Fibroblast of lung (primary cell): ENCODE measurements around the gene RMND5B. TPM values are rescaled to one million over a fixed set of nuclear protein-coding genes. Genes with fewer than 3 reads are reported as not detected.

Source experiments
- DNase-seq, 2 donors: peaks; one replicate each; pipeline versions ENCODE4 v3.0.0 to v3.0.0-alpha.2; 2010; ENCODE audit warnings: low read depth in 2 of 2
- H2AFZ ChIP-seq: 2 replicates; pipeline ENCODE4 v1.5.1; 2012; ENCODE audit warnings: low read length, control low read depth, inconsistent platforms
- H3K27ac ChIP-seq: 2 replicates; pipeline ENCODE4 v1.5.1; 2011; ENCODE audit warnings: low read length, control low read depth; ENCODE audit not compliant: insufficient read depth
- H3K27me3 ChIP-seq: 2 replicates; pipeline ENCODE4 v1.5.1; 2011; ENCODE audit warnings: mild to moderate bottlenecking, low read length; ENCODE audit not compliant: control insufficient read depth, insufficient read depth
- H3K36me3 ChIP-seq: 2 replicates; pipeline ENCODE4 v1.5.1; 2011; ENCODE audit warnings: low read length; ENCODE audit not compliant: control insufficient read depth, insufficient read depth
- H3K4me1 ChIP-seq: 2 replicates; pipeline ENCODE4 v1.5.1; 2011; ENCODE audit warnings: low read length; ENCODE audit not compliant: control insufficient read depth, insufficient read depth; ENCODE audit errors: extremely low read depth
- H3K4me2 ChIP-seq: 2 replicates; pipeline ENCODE4 v1.5.1; 2011; ENCODE audit warnings: low read length, control low read depth; ENCODE audit not compliant: insufficient read depth; ENCODE audit errors: extremely low read depth
- H3K4me3 ChIP-seq, 4 experiments: fragments of 200-600 bp in 1 of 4; sonication (generic) in 1 of 4; replicated peaks in 1 of 4; 2 replicates each; pipeline ENCODE4 v1.5.1; 2011 to 2016; ENCODE audit warnings: low read length in 4 of 4, low read depth in 3 of 4, mild to moderate bottlenecking in 3 of 4, control low read depth in 2 of 4, inconsistent platforms in 1 of 4, mixed read lengths in 1 of 4; ENCODE audit not compliant: insufficient read depth in 1 of 4; ENCODE audit errors: control extremely low read depth in 1 of 4
- H3K79me2 ChIP-seq: 2 replicates; pipeline ENCODE4 v1.5.1; 2012; ENCODE audit warnings: mild to moderate bottlenecking, low read length, inconsistent platforms; ENCODE audit not compliant: control insufficient read depth, insufficient read depth
- H3K9ac ChIP-seq: 2 replicates; pipeline ENCODE4 v1.5.1; 2011; ENCODE audit warnings: mild to moderate bottlenecking, low read length, control low read depth; ENCODE audit not compliant: insufficient read depth
- H3K9me3 ChIP-seq: 2 replicates; pipeline ENCODE4 v1.5.1; 2012; ENCODE audit warnings: low read depth, low read length; ENCODE audit not compliant: control insufficient read depth, insufficient read depth
- H4K20me1 ChIP-seq: 2 replicates; pipeline ENCODE4 v1.5.1; 2011; ENCODE audit warnings: low read length; ENCODE audit not compliant: control insufficient read depth, insufficient read depth; ENCODE audit errors: extremely low read depth
- CTCF ChIP-seq, 2 donors: IDR thresholded peaks in 1 of 2; conservative IDR thresholded peaks in 1 of 2; 1 replicate in 1 of 2; 2 replicates in 1 of 2; pipeline ENCODE4 v1.5.1; 2011 to 2012; ENCODE audit warnings: low read length in 2 of 2, control low read depth in 1 of 2, inconsistent platforms in 1 of 2, low read depth in 1 of 2, mild to moderate bottlenecking in 1 of 2
- EZH2 ChIP-seq: IDR thresholded peaks from 2 replicates; pipeline ENCODE4 v1.5.1; 2012; ENCODE audit warnings: low read length, control low read depth, mild to moderate bottlenecking; ENCODE audit errors: missing control alignments
- polyA plus RNA-seq, 2 donors: library from polyadenylated mRNA; depleted of rRNA in 1 of 2; stranded (reverse) in 1 of 2; unstranded in 1 of 2; fragments of >200 nt; gene quantifications; 2 replicates each; pipeline ENCODE4 v1.2.1, GENCODE V29; 2011 to 2012; ENCODE audit warnings: missing spikeins in 1 of 2
- total RNA-seq: library from RNA; depleted of rRNA; stranded (reverse); fragments of >200 nt; gene quantifications from 2 replicates; pipeline ENCODE4 v1.2.1, GENCODE V29; 2014

RMND5B gene
- total and polyA plus RNA-seq, 2 donors (not counting 1 experiment from before 2014, with no cell fraction given): 22.3 to 22.5 TPM

- no peak overlapping the region for H3K9ac ChIP-seq
Measured at GRCh38 chr5:178150977-178151734, 20.3 kb downstream of the RMND5B start.

GRCh38 chr5:178152491-178153444 lies 22.0 kb downstream of the RMND5B start:
- Histone ChIP-seq H3K36me3 (peaks cover 7% of the 10 kb centered on the region), H2AFZ (peak overlapping the region; percentile 25), H3K4me2 (peak overlapping the region; percentile 96), H3K9me3 (no peaks in the 10 kb centered on the region), H3K79me2 (peaks cover 7% of the 10 kb centered on the region), H3K9ac (peak overlapping the region; percentile 83), H4K20me1 (no peaks in the 10 kb centered on the region), H3K4me3 (peak overlapping the region; percentile 77 to 100 (median 88)), H3K4me1 (no peaks in the 10 kb centered on the region), H3K27ac (peak overlapping the region; percentile 73), H3K27me3 (no peaks in the 10 kb centered on the region)
- TF ChIP-seq EZH2 (no peak), CTCF (conservative IDR thresholded peaks at IDR 0.05 in 1 of 2, IDR thresholded peaks at IDR 0.05 in 1 of 2; ENCODE audit: low read depth in 1 of 2, low read length in 2 of 2) (no peak)
- DNase-seq: no peak

More at GRCh38 chr5:178150977-178151734, 20.3 kb downstream of the RMND5B start:
- Histone ChIP-seq H3K4me2 (no peak overlapping the region), H3K4me1 (no peaks in the 10 kb centered on the region), H3K79me2 (peaks cover 7% of the 10 kb centered on the region), H3K4me3 (no peak overlapping the region), H2AFZ (no peak overlapping the region), H3K27ac (no peak overlapping the region), H3K36me3 (peaks cover 16% of the 10 kb centered on the region), H3K9me3 (no peaks in the 10 kb centered on the region), H3K27me3 (no peaks in the 10 kb centered on the region), H4K20me1 (no peaks in the 10 kb centered on the region)
- peak in 1 of 2 donors; percentile 20 for DNase-seq
- peak in 1 of 2 donors; percentile 18 for TF ChIP-seq CTCF (conservative IDR thresholded peaks at IDR 0.05 in 1 of 2, IDR thresholded peaks at IDR 0.05 in 1 of 2; ENCODE audit: low read depth in 1 of 2, low read length in 2 of 2)
- TF ChIP-seq EZH2: no peak
